ENCODE results near the gene MRPL37. TPM values are rescaled to one million over a fixed set of nuclear protein-coding genes. Genes with fewer than 3 reads are reported as not detected.
A peak's percentile ranks its signal among the peaks of the same experiment; 100 is the strongest.

The MRPL37 gene
- polyA plus RNA-seq, 1 of the 3 experiments (the other 2 are of a cell fraction) = 11.3 TPM

- H3F3A ChIP-seq (replicated peaks; ENCODE audit: insufficient read depth) = no peaks in the 10 kb centered on the region
- ChIA-PET CTCF (interaction anchor here (1.8 kb wide), 1 partner anchor 53 kb away, joined by 5 read pairs; no protein-coding TSS in a partner anchor), POLR2A (interaction anchor here (1.0 to 1.2 kb wide), 2 partner anchors 10 to 17 kb away, joined by 3 to 4 read pairs; no protein-coding TSS in a partner anchor)
- WGBS (ENCODE audit: low lambda C conversion rate) = 40% methylated on average over 1 of the region's 4 CpGs
- H3K4me1 ChIP-seq (ENCODE audit: control insufficient read depth in 1 of 2, insufficient read depth in 2 of 2, low read depth in 1 of 2, low read length in 1 of 2) = peaks cover 6 to 36% of the 10 kb centered on the region in 2 experiments; a peak in 1 of 4 replicates
- TF ChIP-seq REST (IDR thresholded peaks at IDR 0.05; ENCODE audit: low read depth, low read length) (no peak), TAF1 (IDR thresholded peaks at IDR 0.05; ENCODE audit: borderline replicate concordance, low read depth, low read length) (no peak), GABPA (IDR thresholded peaks at IDR 0.05; ENCODE audit: low read depth) (no peak), MAX (IDR thresholded peaks at IDR 0.05; ENCODE audit: low read depth) (no peak), GATA2 (CRISPR knock-in tag; IDR thresholded peaks at IDR 0.05) (no peak), RCOR1 (IDR thresholded peaks at IDR 0.05; ENCODE audit: low read length) (no peak), RFX5 (IDR thresholded peaks at IDR 0.05; ENCODE audit: low read length) (no peak), CHD2 (IDR thresholded peaks at IDR 0.05; ENCODE audit: low read length, partially characterized antibody) (no peak), TEAD4 (IDR thresholded peaks at IDR 0.05; ENCODE audit: borderline replicate concordance, insufficient read depth) (no peak), ZBTB33 (IDR thresholded peaks at IDR 0.05; ENCODE audit: borderline replicate concordance, low read depth) (no peak), EP300 (IDR thresholded peaks at IDR 0.05; ENCODE audit: borderline replicate concordance in 1 of 2, low read depth in 1 of 2, low read length in 1 of 2) (no peak), TCF12 (IDR thresholded peaks at IDR 0.05) (no peak), MEF2A (IDR thresholded peaks at IDR 0.05; ENCODE audit: borderline replicate concordance, low read depth) (no peak), RAD21 (IDR thresholded peaks at IDR 0.05; ENCODE audit: low read length) (no peak), FOSL2 (IDR thresholded peaks at IDR 0.05; ENCODE audit: borderline replicate concordance, low read depth) (no peak), EZH2phosphoT487 (IDR thresholded peaks at IDR 0.05; ENCODE audit: borderline replicate concordance, low read depth) (no peak), YY1 (IDR thresholded peaks at IDR 0.05; ENCODE audit: low read depth) (no peak)
- TF ChIP-seq, protein P1, sequence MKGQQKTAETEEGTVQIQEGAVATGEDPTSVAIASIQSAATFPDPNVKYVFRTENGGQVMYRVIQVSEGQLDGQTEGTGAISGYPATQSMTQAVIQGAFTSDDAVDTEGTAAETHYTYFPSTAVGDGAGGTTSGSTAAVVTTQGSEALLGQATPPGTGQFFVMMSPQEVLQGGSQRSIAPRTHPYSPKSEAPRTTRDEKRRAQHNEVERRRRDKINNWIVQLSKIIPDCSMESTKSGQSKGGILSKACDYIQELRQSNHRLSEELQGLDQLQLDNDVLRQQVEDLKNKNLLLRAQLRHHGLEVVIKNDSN (IDR thresholded peaks at IDR 0.05; ENCODE audit: borderline replicate concordance, low read depth) = no peak
- TF ChIP-seq, protein P2, sequence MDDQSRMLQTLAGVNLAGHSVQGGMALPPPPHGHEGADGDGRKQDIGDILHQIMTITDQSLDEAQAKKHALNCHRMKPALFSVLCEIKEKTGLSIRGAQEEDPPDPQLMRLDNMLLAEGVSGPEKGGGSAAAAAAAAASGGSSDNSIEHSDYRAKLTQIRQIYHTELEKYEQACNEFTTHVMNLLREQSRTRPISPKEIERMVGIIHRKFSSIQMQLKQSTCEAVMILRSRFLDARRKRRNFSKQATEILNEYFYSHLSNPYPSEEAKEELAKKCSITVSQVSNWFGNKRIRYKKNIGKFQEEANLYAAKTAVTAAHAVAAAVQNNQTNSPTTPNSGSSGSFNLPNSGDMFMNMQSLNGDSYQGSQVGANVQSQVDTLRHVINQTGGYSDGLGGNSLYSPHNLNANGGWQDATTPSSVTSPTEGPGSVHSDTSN (IDR thresholded peaks at IDR 0.05) = no peak
- TF ChIP-seq, protein P3, sequence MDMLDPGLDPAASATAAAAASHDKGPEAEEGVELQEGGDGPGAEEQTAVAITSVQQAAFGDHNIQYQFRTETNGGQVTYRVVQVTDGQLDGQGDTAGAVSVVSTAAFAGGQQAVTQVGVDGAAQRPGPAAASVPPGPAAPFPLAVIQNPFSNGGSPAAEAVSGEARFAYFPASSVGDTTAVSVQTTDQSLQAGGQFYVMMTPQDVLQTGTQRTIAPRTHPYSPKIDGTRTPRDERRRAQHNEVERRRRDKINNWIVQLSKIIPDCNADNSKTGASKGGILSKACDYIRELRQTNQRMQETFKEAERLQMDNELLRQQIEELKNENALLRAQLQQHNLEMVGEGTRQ (IDR thresholded peaks at IDR 0.05; ENCODE audit: borderline replicate concordance, low read depth, low read length) = no peak
- H3K27ac ChIP-seq (ENCODE audit: low read depth in 2 of 2, low read length in 1 of 2) = peak overlapping the region in 1 of 2 experiments; percentile 87; a peak in 2 of 4 replicates
- no peaks in the 10 kb centered on the region for H3K27me3 ChIP-seq (ENCODE audit: insufficient read depth)
- no peak overlapping the region for H3K4me3 ChIP-seq (ENCODE audit: low read depth in 2 of 2, low read length in 1 of 2)
- H2AFZ ChIP-seq (ENCODE audit: low read depth) = no peak overlapping the region
- no peak overlapping the region for H3K4me2 ChIP-seq
- peak; percentile 60 for DNase-seq
- H4K20me1 ChIP-seq (ENCODE audit: insufficient read depth) = no peaks in the 10 kb centered on the region
- H3K79me2 ChIP-seq (ENCODE audit: insufficient read depth) = no peaks in the 10 kb centered on the region
- H3K9me3 ChIP-seq = no peaks in the 10 kb centered on the region
- peaks cover 0 to 22% of the 10 kb centered on the region in 2 experiments for H3K36me3 ChIP-seq (replicated peaks in 1 of 2; ENCODE audit: control insufficient read depth in 1 of 2, insufficient read depth in 2 of 2, low read length in 1 of 2)
- no peaks in the 10 kb centered on the region for H3K9me2 ChIP-seq
- H3K9ac ChIP-seq = no peak overlapping the region
Observed at GRCh38 chr1:54245501-54245900, 45.5 kb downstream of the MRPL37 start.

All from SK-N-SH (cell line).